Immature natural killer cell (primary cell): ENCODE data around the gene POLR3GL. TPM values are rescaled to one million over a fixed set of nuclear protein-coding genes. Genes with fewer than 3 reads are reported as not detected.

Experiments used
- DNase-seq, 3 donors: peaks; one replicate each; pipeline ENCODE4 v3.0.0; 2022; ENCODE audit warnings: mixed read lengths in 1 of 3
- H3K27ac Mint-ChIP-seq, 6 donors: one replicate each; pipeline ENCODE4 v1.8.0; 2020; ENCODE audit warnings: mixed read lengths in 6 of 6, mild to moderate bottlenecking in 5 of 6, inconsistent platforms in 4 of 6, moderate library complexity in 3 of 6
- H3K27me3 Mint-ChIP-seq, 3 donors: one replicate each; pipeline ENCODE4 v1.8.0; 2020 to 2021; ENCODE audit warnings: low read depth in 3 of 3, mild to moderate bottlenecking in 3 of 3, mixed read lengths in 3 of 3, moderate library complexity in 3 of 3, inconsistent platforms in 1 of 3
- H3K36me3 Mint-ChIP-seq, 3 donors: one replicate each; pipeline ENCODE4 v1.8.0; 2020; ENCODE audit warnings: mixed read lengths in 3 of 3, inconsistent platforms in 2 of 3, mild to moderate bottlenecking in 2 of 3
- H3K4me1 Mint-ChIP-seq, 2 donors: one replicate each; pipeline ENCODE4 v1.8.0; 2020; ENCODE audit warnings: inconsistent platforms in 2 of 2, mild to moderate bottlenecking in 2 of 2, mixed read lengths in 2 of 2, moderate library complexity in 1 of 2
- H3K4me3 Mint-ChIP-seq, 5 donors: one replicate each; pipeline ENCODE4 v1.8.0; 2020; ENCODE audit warnings: mild to moderate bottlenecking in 5 of 5, mixed read lengths in 5 of 5, inconsistent platforms in 3 of 5, moderate library complexity in 3 of 5
- H3K9me3 Mint-ChIP-seq, 6 donors: one replicate each; pipeline ENCODE4 v1.8.0; 2020; ENCODE audit warnings: mild to moderate bottlenecking in 6 of 6, mixed read lengths in 6 of 6, inconsistent platforms in 4 of 6, moderate library complexity in 3 of 6
- polyA plus RNA-seq, 3 donors: library from polyadenylated mRNA; unstranded; fragments of 300-500 nt; fragmentation: Illumina TruSeq; gene quantifications; one replicate each; pipeline ENCODE4 v1.2.3, GENCODE V29; 2021

The POLR3GL gene
- polyA plus RNA-seq, 3 donors from 2014 or later, result 112 to 207 (median 119) TPM

DNA sequence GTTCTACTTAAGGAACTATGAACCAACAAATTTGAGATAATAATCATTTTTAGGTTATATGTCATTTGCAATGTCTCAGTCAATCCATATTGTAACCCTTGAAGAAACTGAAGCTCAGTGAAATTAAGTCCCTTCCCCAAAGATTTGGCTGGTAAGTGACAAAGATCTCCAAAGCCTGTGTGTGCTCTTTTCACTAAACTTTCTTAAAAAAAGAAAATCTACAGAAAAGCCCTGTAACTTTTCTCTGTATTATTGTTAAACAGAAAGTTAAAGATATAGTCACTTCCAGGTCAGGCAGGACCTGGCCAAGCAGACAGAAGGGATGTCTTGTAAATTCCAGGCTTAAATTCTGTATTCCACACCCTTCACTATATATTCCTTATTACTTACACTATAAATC is 8.1 kb upstream of the POLR3GL start:
- Mint-ChIP-seq H3K4me3 (peak overlapping the region; percentile 88 to 98 (median 95)), H3K9me3 (no peaks in the 10 kb centered on the region)

DNA sequence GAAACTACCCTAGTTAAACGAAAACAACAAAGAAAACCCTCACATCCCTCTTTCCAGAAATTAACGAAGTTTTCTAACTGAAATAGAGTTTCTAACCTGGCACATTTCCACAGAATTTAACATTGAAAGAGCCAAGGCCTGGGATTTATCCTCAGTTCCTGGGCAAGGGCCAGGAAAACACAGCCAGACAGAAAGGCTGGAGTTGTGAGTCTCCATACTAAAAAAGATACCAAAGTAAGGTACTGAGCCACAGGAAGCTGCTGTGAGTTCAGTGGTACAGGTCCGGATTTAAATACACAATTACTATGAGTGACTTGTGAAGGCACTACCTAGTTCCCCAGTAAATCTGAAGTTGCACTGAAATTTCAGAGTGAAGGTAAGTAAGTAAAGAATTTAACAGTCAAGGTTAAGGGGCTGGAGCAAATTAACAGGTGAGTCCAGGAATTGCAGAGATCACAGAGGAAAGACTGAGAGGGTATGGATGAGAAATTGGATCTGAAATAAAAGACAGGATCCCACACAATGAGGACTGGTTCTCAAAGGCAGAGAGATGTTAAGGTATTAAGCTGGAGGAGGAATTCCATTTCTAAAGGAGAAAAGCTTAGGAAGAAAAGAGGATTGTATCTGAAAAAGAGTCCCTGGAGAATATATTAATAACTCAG is 7.6 kb upstream of the POLR3GL start:
- peak in 1 of 3 donors; percentile 19 for DNase-seq
- H3K36me3 Mint-ChIP-seq, result no peaks in the 10 kb centered on the region
- peak overlapping the region; percentile 86 to 96 (median 94) for H3K27ac Mint-ChIP-seq
- peaks cover 2 to 7% (median 5%) of the 10 kb centered on the region in 3 donors for H3K27me3 Mint-ChIP-seq
- peaks cover 78 to 80% of the 10 kb centered on the region in 2 donors for H3K4me1 Mint-ChIP-seq
- no peaks in the 10 kb centered on the region for H3K9me3 Mint-ChIP-seq
- peak overlapping the region; percentile 88 to 98 (median 95) for H3K4me3 Mint-ChIP-seq

More for the DNA sequence above, 8.1 kb upstream of the POLR3GL start:
- Mint-ChIP-seq H3K36me3 (no peaks in the 10 kb centered on the region), H3K4me1 (peaks cover 78 to 80% of the 10 kb centered on the region in 2 donors), H3K27me3 (peaks cover 2 to 5% (median 5%) of the 10 kb centered on the region in 3 donors), H3K27ac (peak overlapping the region; percentile 86 to 96 (median 94))
- DNase-seq, result no peak

DNA sequence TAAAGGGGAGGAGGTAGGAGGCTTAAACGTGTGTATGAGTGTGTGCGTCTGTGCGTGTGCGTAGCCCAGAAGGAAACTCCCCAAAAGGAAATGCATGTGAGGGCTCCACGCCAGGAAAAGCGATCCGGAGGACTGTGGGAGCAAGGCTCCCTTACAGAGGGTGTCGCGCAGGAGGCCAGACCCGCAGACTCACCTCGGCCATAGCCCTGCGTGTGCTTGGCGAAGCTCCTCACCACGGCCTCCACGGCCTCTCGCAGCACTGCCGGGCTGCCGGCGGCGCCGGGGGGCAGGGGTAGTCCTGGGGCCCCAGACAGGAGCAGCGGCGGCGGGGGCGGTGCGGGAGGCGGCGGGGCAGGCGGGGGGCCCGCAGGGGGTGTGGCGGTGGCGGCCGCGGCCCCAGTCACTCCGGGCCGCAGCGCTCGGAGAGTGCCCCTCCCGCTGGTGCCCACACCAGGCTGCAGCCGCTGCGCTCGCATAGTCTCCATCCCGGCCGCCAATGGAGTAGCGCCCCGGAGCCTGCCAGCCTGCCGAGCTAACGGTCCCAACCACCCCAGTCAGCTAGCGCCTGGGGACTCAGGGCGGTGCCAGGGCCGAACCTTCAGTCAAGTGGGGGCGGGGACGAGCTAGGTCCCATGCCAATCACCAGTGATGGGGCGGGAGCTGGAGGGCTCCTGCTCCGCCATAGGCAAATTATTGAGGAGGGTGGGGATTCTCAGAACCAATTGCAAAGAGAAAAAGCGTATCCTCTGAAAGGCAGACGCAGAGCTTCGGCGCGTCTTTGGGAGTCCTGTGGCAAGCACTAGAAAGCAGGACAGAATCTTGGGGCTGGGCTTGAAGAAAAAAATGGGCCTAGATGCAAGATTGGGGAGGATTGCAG is 6.8 kb upstream of the POLR3GL start, which contains the start of gene LIX1L:
Gene LIX1L (minus strand): TSS at position 575 of the 877 bp plus-strand sequence. CDS start 90 bp downstream, at position 485.
- H3K4me3 Mint-ChIP-seq, result peak within 1 kb of the TSS; percentile 88 to 99 (median 98)
- peaks cover 81 to 82% of the 10 kb centered on the region in 2 donors for H3K4me1 Mint-ChIP-seq
- DNase-seq, result peak; percentile 92 to 94 (median 93)
- peaks cover 4 to 8% (median 6%) of the 10 kb centered on the region in 3 donors for H3K27me3 Mint-ChIP-seq
- no peaks in the 10 kb centered on the region for H3K9me3 Mint-ChIP-seq
- H3K36me3 Mint-ChIP-seq, result no peaks in the 10 kb centered on the region
- peak within 1 kb of the TSS; percentile 91 to 96 (median 94) for H3K27ac Mint-ChIP-seq

DNA sequence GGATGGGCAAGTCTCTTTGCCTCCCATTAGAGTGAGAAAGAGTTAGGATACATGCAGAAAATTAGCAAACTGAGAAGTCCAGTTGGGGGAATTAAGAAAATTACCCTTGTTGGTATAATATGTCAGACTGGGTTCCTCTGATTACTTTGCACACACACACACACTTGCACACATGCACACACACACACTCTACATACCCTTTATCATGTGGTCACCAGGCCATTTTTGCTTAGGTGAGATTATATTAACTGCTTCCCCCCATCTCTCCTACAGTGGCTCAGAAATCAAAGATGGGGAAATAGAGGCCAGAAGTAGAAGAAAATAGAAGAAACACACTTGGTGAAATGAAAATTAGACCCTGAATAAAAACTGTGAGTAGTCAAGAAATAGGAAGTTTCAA is 5.8 kb upstream of the POLR3GL start:
- Mint-ChIP-seq H3K4me3 (peak overlapping the region in 4 of 5 donors; percentile 84 to 99 (median 92)), H3K27me3 (peaks cover 5 to 8% (median 6%) of the 10 kb centered on the region in 3 donors), H3K9me3 (no peaks in the 10 kb centered on the region), H3K27ac (peak overlapping the region; percentile 81 to 94 (median 91)), H3K36me3 (no peaks in the 10 kb centered on the region), H3K4me1 (peaks cover 85 to 88% of the 10 kb centered on the region in 2 donors)
- no peak for DNase-seq

DNA sequence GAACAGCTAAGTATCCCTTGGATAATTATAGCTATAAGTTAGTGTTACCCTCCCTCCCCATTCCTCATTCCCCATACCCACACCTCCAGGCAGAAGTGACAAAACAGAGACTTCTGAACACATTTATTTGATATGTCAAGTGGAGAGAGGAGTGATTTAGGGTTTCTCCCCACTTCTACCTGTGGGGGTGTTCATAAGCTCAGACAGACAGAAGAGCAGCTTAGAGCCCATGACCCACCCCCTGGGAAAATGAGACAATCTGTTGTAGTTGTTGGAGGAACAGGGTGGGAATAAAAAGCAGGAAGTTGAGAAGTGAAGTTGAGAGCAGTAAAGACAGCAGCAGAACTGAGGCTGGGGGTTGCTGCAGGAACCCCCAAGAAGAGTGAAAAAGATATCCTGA is 5.2 kb upstream of the POLR3GL start:
- Mint-ChIP-seq H3K4me3 (peak overlapping the region; percentile 69 to 99 (median 95)), H3K9me3 (no peaks in the 10 kb centered on the region), H3K36me3 (no peaks in the 10 kb centered on the region), H3K4me1 (peaks cover 85 to 88% of the 10 kb centered on the region in 2 donors), H3K27me3 (peaks cover 5 to 9% (median 9%) of the 10 kb centered on the region in 3 donors), H3K27ac (peak overlapping the region; percentile 74 to 94 (median 82))
- no peak for DNase-seq

DNA sequence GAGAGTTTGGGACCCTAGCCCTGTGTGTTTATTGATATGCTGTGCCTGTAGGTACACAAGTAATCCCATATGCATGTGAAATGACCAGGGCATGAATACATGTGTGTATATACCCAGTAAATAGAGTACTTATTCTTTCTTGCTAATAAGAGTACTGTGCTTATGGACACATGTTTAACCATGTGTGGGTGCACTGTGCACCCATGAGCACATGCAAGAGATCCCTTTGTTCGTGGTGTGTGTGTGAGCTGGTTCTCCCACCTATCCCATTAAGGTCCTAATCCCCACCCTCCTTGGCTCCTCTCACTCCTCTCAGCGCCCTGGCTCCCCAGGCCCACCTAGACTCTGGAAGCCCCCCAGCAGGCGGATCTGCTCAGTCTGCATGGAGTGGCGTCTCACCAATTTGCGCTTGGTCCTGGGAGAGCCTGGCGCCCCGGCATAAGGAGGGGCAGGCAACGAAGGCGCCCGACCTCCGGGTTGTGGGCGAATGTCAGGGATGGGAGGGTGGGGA is 4.5 kb upstream of the POLR3GL start:
- Mint-ChIP-seq H3K4me1 (peaks cover 85 to 88% of the 10 kb centered on the region in 2 donors), H3K4me3 (peak overlapping the region; percentile 76 to 99 (median 96)), H3K27me3 (peaks cover 5 to 12% (median 9%) of the 10 kb centered on the region in 3 donors), H3K36me3 (no peaks in the 10 kb centered on the region), H3K27ac (peak overlapping the region; percentile 36 to 94 (median 76)), H3K9me3 (no peaks in the 10 kb centered on the region)
- DNase-seq, result no peak

DNA sequence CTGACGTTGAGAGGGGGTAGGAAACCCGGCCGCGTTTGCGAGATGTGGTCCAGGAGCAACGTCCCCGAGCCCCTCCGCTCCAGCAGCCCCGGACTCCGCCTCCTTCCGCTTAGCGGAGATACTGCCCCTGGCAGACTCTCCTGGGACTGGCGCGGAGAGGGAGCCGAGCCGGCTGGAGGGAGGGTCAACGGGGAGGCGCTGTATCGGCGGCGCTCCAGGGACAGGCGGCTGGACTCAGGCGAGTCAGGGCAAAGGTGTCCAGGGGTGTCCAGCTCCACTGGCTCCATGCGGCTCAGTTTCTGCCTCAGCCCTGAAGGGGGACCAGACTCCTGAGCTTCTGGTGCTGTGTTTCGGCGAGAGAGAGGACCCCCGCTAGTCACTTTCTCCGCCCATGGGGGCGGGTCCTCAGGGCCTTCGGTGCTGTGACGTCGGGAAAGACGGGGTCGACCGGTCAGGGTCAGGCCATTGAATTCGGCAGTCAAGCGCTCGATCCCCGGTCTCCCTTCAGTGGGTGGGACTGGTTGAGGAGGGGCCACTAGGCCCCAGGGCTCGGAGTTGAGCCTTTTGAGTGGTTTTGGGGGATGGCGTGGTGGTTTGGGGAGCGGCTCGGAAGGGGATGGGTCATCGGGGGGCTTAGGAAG is 3.9 kb upstream of the POLR3GL start:
- peak overlapping the region; percentile 94 to 99 (median 96) for H3K4me3 Mint-ChIP-seq
- H3K36me3 Mint-ChIP-seq, result no peaks in the 10 kb centered on the region
- H3K9me3 Mint-ChIP-seq, result no peaks in the 10 kb centered on the region
- peaks cover 85 to 87% of the 10 kb centered on the region in 2 donors for H3K4me1 Mint-ChIP-seq
- peak; percentile 55 to 59 (median 55) for DNase-seq
- H3K27ac Mint-ChIP-seq, result peak overlapping the region; percentile 77 to 92 (median 85)
- peaks cover 5 to 12% (median 9%) of the 10 kb centered on the region in 3 donors for H3K27me3 Mint-ChIP-seq

DNA sequence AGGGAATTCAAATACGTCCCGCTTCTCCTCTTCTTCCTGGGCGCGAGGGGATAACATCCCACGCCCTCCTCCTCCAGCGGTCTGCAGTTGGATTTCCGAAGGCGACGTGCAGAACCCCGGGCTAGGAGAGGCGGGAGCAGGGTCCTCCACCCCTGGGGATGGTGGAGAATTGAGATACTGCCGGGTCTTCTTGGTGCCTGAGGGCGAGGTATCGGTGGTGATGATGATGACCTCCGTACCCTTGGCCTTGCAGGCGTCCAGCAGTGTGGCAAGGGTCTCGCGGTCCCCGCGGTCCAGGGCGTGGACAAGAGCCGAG is 3.4 kb upstream of the POLR3GL start:
- Mint-ChIP-seq H3K9me3 (no peaks in the 10 kb centered on the region), H3K36me3 (no peaks in the 10 kb centered on the region)

DNA sequence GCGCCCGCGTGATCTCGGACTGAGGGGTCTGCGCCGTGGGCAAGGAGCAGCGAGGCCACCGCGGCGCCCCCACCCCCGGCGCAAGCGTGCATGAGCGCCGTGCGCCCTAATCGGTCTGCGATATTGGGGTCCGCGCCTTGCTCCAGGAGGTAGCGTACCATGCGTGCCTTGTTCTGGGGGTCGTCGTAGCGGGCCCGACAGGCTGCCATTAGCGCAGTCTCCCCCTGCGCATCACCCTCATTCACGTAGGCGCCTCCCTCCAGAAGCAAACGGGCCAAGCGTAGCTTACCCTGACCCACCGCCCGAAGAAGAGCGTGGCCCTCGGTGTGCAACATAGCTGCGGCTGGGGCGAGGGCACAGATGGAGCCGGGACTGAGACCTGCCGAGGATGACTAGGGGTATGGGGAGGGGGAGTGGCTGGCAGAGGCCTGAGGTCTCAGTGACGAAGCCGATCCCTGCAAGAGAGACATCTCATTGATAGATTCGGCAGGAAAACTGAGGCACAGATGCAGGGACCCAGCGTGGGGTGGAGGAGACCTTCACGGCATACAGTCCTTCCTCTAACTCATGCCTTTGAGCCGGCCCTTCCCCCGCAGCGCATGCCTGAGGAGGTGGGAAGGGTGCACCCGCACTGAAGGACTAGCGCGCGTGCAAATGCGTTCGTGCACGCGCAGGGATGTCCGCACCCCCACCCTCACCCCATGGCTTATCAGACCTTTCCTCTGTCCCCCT is 2.9 kb upstream of the POLR3GL start:
- Mint-ChIP-seq H3K27me3 (peaks cover 5 to 12% (median 9%) of the 10 kb centered on the region in 3 donors), H3K27ac (peak overlapping the region; percentile 31 to 93 (median 75)), H3K4me3 (peak overlapping the region; percentile 94 to 99 (median 96)), H3K9me3 (no peaks in the 10 kb centered on the region), H3K4me1 (peaks cover 77 to 78% of the 10 kb centered on the region in 2 donors), H3K36me3 (no peaks in the 10 kb centered on the region)
- DNase-seq, result peak in 1 of 3 donors; percentile 27

More for the DNA sequence above, 3.4 kb upstream of the POLR3GL start:
- peaks cover 5 to 12% (median 9%) of the 10 kb centered on the region in 3 donors for H3K27me3 Mint-ChIP-seq
- no peak for DNase-seq
- H3K4me3 Mint-ChIP-seq, result peak overlapping the region; percentile 94 to 99 (median 96)
- H3K4me1 Mint-ChIP-seq, result peaks cover 82 to 83% of the 10 kb centered on the region in 2 donors
- peak overlapping the region; percentile 77 to 93 (median 85) for H3K27ac Mint-ChIP-seq

DNA sequence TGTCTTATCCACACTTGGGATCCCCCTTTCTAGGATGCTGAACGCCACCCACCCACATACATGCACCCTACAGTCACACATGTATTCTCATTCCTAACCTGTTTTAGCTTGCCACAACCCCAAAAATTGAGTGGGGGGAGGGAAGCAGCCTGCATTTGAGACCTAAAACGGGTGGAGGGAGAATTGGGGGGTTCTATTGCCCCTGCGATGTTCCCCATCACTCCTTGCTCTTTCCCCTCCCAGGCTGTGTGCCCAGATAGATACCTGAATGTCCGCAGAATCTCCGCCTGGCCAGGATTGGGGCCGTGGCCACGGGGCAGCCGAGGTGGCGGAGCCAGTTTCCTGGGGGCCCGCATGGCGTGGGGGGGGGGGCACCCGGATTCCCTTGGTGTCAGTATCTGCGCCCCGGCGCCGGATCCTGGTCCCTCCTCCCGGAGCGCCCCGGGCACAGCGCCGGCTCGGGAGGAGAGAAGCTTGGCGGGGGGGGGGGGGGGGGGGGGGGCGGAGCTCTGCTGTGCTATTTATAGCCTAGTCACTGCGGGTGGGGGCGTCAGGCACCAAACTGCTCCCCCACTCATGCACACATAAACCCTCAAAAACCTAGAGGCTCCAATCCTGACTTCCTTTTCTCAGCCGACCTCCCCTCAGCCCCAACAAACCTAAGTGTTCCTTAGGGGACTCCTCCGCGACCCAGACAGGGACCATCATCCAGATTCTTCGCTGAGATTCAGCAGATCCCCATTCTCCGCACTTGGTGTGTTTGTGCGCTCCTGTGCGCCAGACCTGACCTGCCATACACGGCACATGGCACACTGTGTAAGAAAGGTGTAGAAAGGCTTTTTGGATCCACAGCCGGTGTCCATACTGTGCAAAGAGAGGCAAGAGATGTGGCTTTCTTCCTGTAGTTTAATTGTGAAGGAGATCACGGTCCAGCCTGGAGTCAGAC is 2.1 kb upstream of the POLR3GL start:
- Mint-ChIP-seq H3K27ac (peak overlapping the region; percentile 82 to 97 (median 92)), H3K4me3 (peak overlapping the region; percentile 94 to 99 (median 96)), H3K36me3 (peaks cover under 1 to 2% (median 1%) of the 10 kb centered on the region in 3 donors), H3K9me3 (no peaks in the 10 kb centered on the region), H3K4me1 (peaks cover 70 to 72% of the 10 kb centered on the region in 2 donors), H3K27me3 (peaks cover 5 to 9% (median 8%) of the 10 kb centered on the region in 3 donors)
- peak in 1 of 3 donors; percentile 22 for DNase-seq

DNA sequence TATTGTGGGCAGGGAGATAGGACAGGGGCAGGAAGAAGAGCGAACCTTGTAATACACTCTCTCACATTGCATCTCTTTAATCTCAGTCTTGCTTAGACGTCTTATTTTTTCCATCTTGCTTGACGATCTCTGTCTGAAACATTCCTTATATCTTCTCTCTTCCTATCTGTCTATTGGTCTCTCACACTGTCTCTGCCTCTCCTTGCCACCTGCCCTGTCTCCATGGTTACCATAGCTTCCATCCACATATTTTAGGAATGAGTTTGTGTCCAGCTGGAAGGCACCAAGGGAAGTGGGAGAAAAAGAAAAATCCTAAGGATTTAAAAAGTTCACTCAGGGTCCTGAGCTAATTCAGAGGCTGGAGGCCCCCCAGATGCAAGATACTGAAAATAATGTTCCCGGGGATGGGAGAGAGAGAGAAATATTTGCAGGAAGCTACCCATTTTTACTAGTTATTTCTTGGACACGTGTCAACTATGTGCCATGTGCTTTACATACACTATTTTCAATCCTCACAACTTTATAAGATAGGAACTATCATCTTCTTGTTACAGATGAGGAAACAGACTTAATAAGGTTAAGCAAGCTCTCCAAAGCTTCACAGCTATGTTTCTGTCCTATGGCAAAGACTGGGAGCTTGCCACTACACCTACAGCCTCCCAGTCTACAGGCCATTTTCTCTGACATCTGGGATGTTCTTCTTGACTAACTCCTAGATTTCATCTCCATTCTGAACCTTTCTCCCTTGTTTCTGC is 1.0 kb upstream of the POLR3GL start:
- Mint-ChIP-seq H3K4me1 (peaks cover 68 to 73% of the 10 kb centered on the region in 2 donors), H3K27ac (peak overlapping the region; percentile 89 to 98 (median 94)), H3K9me3 (peaks cover 0 to 2% (median 0%) of the 10 kb centered on the region in 6 donors), H3K4me3 (peak overlapping the region; percentile 90 to 99 (median 96)), H3K27me3 (peaks cover 5 to 9% (median 8%) of the 10 kb centered on the region in 3 donors), H3K36me3 (peaks cover 7 to 11% (median 8%) of the 10 kb centered on the region in 3 donors)
- no peak for DNase-seq
